ENCODE measurements around the gene ADPRH. TPM values are rescaled to one million over a fixed set of nuclear protein-coding genes. Genes with fewer than 3 reads are reported as not detected.
"Not testable (repeated sequence)": the region's sequence is repeated elsewhere in the genome, so short reads cannot be mapped to it uniquely, and the experiment has no call there.

Gene ADPRH
- total RNA-seq, 1 experiment from 2014 or later: 1.5 TPM

GRCh38 chr3:119594929-119595328 is 15.6 kb downstream of the ADPRH start:
- H2AFZ ChIP-seq (ENCODE audit: low read depth, low read length, poor library complexity, severe bottlenecking); CTCF ChIA-PET; intact Hi-C loops (cut with micrococcal nuclease); H3K4me2 ChIP-seq (ENCODE audit: low read length); BruUV-seq (replicated peaks); H3K4me3 ChIP-seq (replicated peaks in 1 of 2; ENCODE audit: low read depth in 1 of 2, low read length in 2 of 2); H3K36me3 ChIP-seq (ENCODE audit: control insufficient read depth in 1 of 2, insufficient read depth in 2 of 2, low read length in 2 of 2); H3K9me3 ChIP-seq (ENCODE audit: control insufficient read depth in 1 of 2, insufficient read depth in 1 of 2, low read depth in 1 of 2, low read length in 2 of 2); RAD21 ChIA-PET (ENCODE audit: low non-redundant PET in 1 of 2, low total read pairs in 2 of 2, uncharacterized antibody in 2 of 2, unreplicated experiment in 2 of 2); H4K20me1 ChIP-seq (ENCODE audit: insufficient read depth); H3K9me2 ChIP-seq (ENCODE audit: insufficient read depth); ATAC-seq; H3K27me3 ChIP-seq (ENCODE audit: insufficient read depth, low read length); POLR2A ChIA-PET; H3K79me2 ChIP-seq (ENCODE audit: insufficient read depth, low read length); H3K9ac ChIP-seq (ENCODE audit: low read length); H3K27ac ChIP-seq (ENCODE audit: low read depth, low read length); DNase-seq (ENCODE audit: low read depth, low spot score): not testable (repeated sequence)
- peaks cover 0 to 14% of the 10 kb centered on the region in 2 experiments; a peak in 2 of 4 replicates for H3K4me1 ChIP-seq (ENCODE audit: control insufficient read depth in 1 of 2, insufficient read depth in 2 of 2, low read length in 2 of 2)

DNA sequence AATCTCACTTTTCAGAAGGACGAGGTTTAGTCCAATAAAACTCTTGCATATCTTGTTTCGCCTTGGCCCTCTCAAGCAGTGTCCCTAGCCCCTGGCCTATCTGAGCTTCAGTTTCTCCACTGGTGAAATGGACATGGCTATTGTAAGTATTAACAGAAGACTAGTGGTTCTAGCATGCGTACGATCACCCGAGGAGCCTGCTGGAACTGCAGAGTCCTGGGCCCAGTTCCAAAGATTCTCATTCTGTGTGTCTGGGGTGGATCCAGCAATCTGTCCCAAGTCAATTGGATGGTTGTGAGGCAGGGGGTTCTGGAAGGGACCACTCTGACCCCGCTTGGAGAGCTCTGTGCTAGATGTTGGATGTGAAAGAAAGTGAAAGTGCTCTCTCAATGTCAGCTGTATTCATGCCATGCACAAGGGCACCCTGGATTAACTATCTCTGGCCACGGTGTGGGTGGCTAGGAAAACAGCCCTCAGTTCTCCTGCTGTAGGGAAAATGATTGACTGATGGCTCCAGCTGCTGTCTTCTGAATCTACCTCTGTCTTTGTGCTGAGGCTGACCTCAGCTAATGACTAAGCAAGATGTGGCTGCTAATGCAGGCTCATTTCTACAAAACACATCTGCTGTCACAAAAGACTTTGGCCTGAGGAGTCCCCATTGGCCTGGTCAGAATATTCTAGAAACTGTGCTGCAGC is 16.5 kb downstream of the ADPRH start:
- Histone ChIP-seq H4K20me1 (ENCODE audit: insufficient read depth) (no peaks in the 10 kb centered on the region), H3K27ac (ENCODE audit: low read depth, low read length) (no peak overlapping the region), H3K9ac (ENCODE audit: low read length) (no peak overlapping the region), H3K27me3 (ENCODE audit: insufficient read depth, low read length) (no peaks in the 10 kb centered on the region), H3K36me3 (ENCODE audit: control insufficient read depth in 1 of 2, insufficient read depth in 2 of 2, low read length in 2 of 2) (no peaks in the 10 kb centered on the region), H3K9me3 (ENCODE audit: control insufficient read depth in 1 of 2, insufficient read depth in 1 of 2, low read depth in 1 of 2, low read length in 2 of 2) (no peaks in the 10 kb centered on the region), H3K9me2 (ENCODE audit: insufficient read depth) (no peaks in the 10 kb centered on the region), H2AFZ (ENCODE audit: low read depth, low read length, poor library complexity, severe bottlenecking) (no peak overlapping the region), H3K4me3 (replicated peaks in 1 of 2; ENCODE audit: low read depth in 1 of 2, low read length in 2 of 2) (no peak overlapping the region), H3K79me2 (ENCODE audit: insufficient read depth, low read length) (no peaks in the 10 kb centered on the region), H3K4me1 (ENCODE audit: control insufficient read depth in 1 of 2, insufficient read depth in 2 of 2, low read length in 2 of 2) (peaks cover 0 to 15% of the 10 kb centered on the region in 2 experiments; a peak in 2 of 4 replicates), H3K4me2 (ENCODE audit: low read length) (no peak overlapping the region)
- TF ChIP-seq FOSL1 (IDR thresholded peaks at IDR 0.05; ENCODE audit: low read depth) (no peak), ZFX (IDR thresholded peaks at IDR 0.05) (no peak), RAD21 (IDR thresholded peaks at IDR 0.05; ENCODE audit: low read depth) (no peak), EZH2phosphoT487 (IDR thresholded peaks at IDR 0.05; ENCODE audit: borderline replicate concordance) (no peak), SIN3A (IDR thresholded peaks at IDR 0.05; ENCODE audit: low read depth) (no peak), POLR2AphosphoS5 (IDR thresholded peaks at IDR 0.05; ENCODE audit: low read depth, low read length) (no peak), SRF (IDR thresholded peaks at IDR 0.05; ENCODE audit: low read depth) (no peak), EGR1 (IDR thresholded peaks at IDR 0.05; ENCODE audit: low read depth) (no peak), CEBPB (IDR thresholded peaks at IDR 0.05; ENCODE audit: low read depth) (no peak), CBX3 (IDR thresholded peaks at IDR 0.05; ENCODE audit: low read depth) (no peak), YY1 (IDR thresholded peaks at IDR 0.05; ENCODE audit: extremely low read depth, insufficient replicate concordance, low read depth, low read length) (no peak), SP1 (IDR thresholded peaks at IDR 0.05; ENCODE audit: low read depth) (no peak), MAX (IDR thresholded peaks at IDR 0.05) (no peak), ZBTB33 (IDR thresholded peaks at IDR 0.05; ENCODE audit: extremely low read depth, insufficient replicate concordance, low read length) (no peak)
- TF ChIP-seq, protein P1, sequence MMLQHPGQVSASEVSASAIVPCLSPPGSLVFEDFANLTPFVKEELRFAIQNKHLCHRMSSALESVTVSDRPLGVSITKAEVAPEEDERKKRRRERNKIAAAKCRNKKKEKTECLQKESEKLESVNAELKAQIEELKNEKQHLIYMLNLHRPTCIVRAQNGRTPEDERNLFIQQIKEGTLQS (IDR thresholded peaks at IDR 0.05): no peak
- CTCF ChIA-PET: no interaction called here
- no TSS peak for BruUV-seq (replicated peaks)
- intact Hi-C loops (cut with micrococcal nuclease): no loop called here
- ATAC-seq (no peak), DNase-seq (ENCODE audit: low read depth, low spot score) (no peak)
- RAD21 ChIA-PET (ENCODE audit: low non-redundant PET in 1 of 2, low total read pairs in 2 of 2, uncharacterized antibody in 2 of 2, unreplicated experiment in 2 of 2): no interaction called here
- POLR2A ChIA-PET: no interaction called here

All from HCT116 (cell line).